ENCODE measurements around the gene AGO1.

AGO1 gene

DNA sequence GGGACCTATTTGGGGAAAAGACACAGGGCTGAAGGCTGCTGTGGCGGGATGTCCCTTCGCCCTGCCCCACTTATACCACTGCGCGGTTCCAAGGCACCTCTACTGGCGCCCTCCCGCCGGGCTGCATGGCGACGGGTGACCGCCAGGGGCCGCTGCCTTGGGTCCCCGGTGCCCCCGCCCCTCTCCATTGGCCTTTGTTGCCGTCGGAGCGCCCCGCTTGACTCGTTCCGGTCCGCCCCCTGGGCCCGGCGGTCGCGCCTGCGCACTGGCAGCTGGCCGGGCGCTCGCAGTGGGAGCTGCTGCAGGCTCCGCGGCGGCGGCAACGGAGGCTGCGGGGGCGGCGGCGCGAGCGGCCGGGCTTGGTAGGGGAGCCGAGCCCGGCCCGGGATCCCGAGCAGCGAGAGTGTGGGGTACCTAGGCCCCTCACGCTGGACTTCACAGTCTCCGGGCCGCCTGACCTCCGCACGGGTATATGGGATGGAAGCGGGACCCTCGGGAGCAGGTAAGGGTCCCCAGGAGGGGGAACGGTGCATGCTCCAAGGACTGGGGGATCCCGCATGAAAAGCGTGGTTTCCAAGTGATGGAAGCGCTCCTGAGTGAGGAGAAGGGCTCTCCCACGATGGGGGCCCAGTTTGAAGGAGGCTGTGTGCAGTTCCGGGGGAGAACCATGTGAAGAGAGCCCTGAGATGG, at the start of gene AGO1:
AGO1 (plus strand) TSS at position 265 of the 690 bp plus-strand sequence; CDS start at position 478, 213 bp downstream.
- ATAC-seq (replicated peaks), result peak; percentile 92 to 94

DNA sequence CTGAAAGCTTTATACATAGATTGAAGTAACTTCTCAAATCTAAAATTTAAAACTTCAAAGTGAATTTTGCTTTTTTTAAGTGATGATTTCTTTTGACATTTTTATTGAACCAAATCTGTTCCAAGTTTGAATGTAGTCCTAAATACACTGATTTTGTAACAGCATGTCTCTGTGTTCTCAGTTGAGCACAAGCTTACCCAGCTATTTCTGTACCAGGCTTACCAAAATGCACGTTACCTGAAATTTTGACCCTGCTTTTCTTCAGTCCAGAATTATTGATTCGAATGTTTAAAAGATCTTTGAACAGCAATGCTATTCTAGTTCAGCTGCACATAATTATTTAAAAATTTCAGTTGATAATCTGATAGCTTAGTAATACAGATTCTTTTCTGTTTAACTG, 49.6 kb upstream of the AGO1 start:
- H3K36me3 Mint-ChIP-seq, result peaks cover 32 to 45% of the 10 kb centered on the region in 2 donors

More for the DNA sequence above, at the start of gene AGO1:
- Mint-ChIP-seq H3K36me3 (peaks cover 0 to 3% of the 10 kb centered on the region in 2 donors), H3K9me3 (no peaks in the 10 kb centered on the region), H3K4me1 (peaks cover 43 to 58% of the 10 kb centered on the region in 2 donors), H3K27me3 (peaks cover 4 to 5% of the 10 kb centered on the region in 2 donors), H3K4me3 (peak within 1 kb of the TSS; percentile 99 to 100), H3K27ac (peak within 1 kb of the TSS; percentile 92)
- DNase-seq, result peak; percentile 94

DNA sequence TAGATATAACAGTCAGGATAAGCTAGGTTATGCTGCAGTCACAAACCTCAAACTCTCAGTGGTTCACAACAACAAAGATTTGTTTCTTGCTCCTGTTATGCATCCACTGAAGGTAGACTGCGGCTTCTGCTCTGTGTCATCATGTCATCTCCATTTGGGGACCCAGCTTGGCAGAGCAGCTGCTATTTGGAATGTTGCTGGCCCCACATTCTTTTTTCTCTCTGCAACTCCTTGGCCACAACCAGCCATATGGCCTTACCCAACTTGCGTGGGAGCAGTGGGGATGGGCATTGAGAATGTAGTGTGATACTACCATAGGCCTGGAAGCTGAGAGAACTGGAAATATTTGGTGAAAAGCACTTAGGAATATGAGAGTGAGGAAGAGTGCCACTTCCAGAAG, 48.8 kb upstream of the AGO1 start:
- peaks cover 35 to 46% of the 10 kb centered on the region in 2 donors for H3K36me3 Mint-ChIP-seq
- H3K4me3 Mint-ChIP-seq, result no peak overlapping the region
- no peaks in the 10 kb centered on the region for H3K4me1 Mint-ChIP-seq
- no peak overlapping the region for H3K27ac Mint-ChIP-seq
- ATAC-seq (replicated peaks), result no peak
- no peaks in the 10 kb centered on the region for H3K9me3 Mint-ChIP-seq
- DNase-seq, result no peak
- no peaks in the 10 kb centered on the region for H3K27me3 Mint-ChIP-seq

More for the DNA sequence above, 49.6 kb upstream of the AGO1 start:
- Mint-ChIP-seq H3K4me1 (no peaks in the 10 kb centered on the region), H3K9me3 (no peaks in the 10 kb centered on the region), H3K27ac (no peak overlapping the region), H3K27me3 (no peaks in the 10 kb centered on the region), H3K4me3 (no peak overlapping the region)
- no peak for DNase-seq
- ATAC-seq (replicated peaks), result no peak

DNA sequence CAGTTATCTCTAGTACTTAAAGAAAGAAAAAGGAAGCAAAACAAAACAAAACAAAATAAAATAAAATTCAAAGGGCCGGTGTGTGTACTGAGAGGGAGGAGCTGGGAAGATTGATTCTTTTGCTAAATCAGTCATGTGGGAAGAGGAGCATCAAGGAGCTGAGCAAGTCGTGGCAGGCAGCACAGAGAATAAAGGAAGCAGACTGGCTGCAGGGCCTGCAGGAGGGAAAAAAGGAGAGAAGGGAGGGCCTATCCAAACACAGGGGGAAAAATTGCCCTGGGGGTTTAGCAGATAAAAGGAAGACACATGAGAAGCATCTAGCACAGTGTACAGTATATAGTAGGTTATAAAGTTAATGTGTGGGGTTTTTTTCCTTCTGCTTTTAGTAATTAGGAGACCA, 47.6 kb upstream of the AGO1 start:
- DNase-seq, result no peak
- Mint-ChIP-seq H3K27me3 (no peaks in the 10 kb centered on the region), H3K4me3 (no peak overlapping the region), H3K4me1 (no peaks in the 10 kb centered on the region), H3K36me3 (peaks cover 38 to 46% of the 10 kb centered on the region in 2 donors), H3K27ac (no peak overlapping the region), H3K9me3 (no peaks in the 10 kb centered on the region)
- ATAC-seq (replicated peaks), result no peak

DNA sequence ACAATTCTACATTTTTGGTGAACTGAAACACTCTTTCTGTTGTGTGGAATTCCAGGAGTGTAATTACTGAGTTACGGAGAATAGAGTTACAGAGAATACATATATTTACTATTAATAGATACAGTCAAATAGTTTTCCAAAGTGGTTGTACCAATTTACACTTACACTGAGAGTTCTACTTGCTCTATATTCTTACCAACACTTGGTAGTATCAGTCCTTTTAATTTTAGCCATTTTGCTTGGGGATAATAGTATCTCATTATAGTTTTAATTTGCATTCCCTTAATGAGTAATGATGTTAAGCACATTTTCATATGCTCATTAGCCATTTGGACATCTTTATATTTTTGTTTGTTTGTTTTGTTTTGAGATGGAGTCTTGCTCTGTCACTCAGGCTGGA, 46.3 kb upstream of the AGO1 start:
- ATAC-seq (replicated peaks), result no peak

DNA sequence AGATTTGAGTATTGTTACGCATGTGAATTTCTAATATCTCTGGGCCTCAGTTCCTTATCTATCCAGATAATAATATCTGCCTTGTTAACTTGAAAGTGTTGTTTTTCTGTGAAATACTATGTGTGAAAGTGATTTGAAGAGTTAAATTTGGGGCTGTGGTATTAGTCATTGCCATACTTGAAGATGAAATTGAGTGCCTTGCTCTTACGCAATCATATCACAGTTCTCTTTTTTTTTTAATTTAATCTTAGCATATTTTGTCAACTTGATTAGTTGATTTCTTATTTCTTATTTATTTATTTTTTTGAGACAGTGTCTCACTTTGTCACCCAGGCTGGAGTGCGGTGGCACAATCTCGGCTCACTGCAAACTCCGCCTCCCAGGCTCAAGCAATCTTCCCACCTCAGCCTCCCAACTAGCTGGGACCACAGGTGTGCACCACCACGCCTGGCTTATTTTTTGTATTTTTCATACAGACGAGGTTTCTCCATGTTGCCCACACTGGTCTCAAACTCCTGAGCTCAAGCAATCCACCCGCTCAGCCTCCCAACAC, 44.2 kb upstream of the AGO1 start:
- ATAC-seq (replicated peaks), result no peak
- peaks cover 37 to 41% of the 10 kb centered on the region in 2 donors for H3K36me3 Mint-ChIP-seq
- no peaks in the 10 kb centered on the region for H3K4me1 Mint-ChIP-seq
- no peaks in the 10 kb centered on the region for H3K27me3 Mint-ChIP-seq
- no peak for DNase-seq
- H3K27ac Mint-ChIP-seq, result no peak overlapping the region
- no peak overlapping the region for H3K4me3 Mint-ChIP-seq
- H3K9me3 Mint-ChIP-seq, result no peaks in the 10 kb centered on the region

More for the DNA sequence above, 46.3 kb upstream of the AGO1 start:
- Mint-ChIP-seq H3K4me1 (no peaks in the 10 kb centered on the region), H3K27ac (no peak overlapping the region), H3K9me3 (no peaks in the 10 kb centered on the region), H3K36me3 (peaks cover 38 to 42% of the 10 kb centered on the region in 2 donors), H3K27me3 (no peaks in the 10 kb centered on the region), H3K4me3 (no peak overlapping the region)
- no peak for DNase-seq

DNA sequence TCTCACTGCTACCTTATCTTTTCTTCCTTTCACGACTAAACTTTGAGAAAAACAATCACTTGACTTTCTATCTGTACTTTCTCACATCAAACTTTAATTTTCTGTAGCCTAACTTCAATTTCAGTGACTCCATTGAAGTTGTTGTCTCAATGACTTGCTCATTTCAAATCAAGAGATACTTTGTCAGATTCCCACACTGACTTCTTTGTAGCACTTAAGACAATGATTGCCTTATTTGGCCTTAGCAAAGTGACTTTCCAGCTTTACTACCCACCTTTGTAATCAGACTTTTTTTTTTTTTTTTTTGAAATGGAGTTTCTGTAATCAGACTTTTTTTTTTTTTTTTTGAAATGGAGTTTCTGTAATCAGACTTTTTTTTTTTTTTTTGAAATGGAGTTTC, 38.2 kb upstream of the AGO1 start:
- no peaks in the 10 kb centered on the region for H3K9me3 Mint-ChIP-seq
- ATAC-seq (replicated peaks) (no peak), DNase-seq (no peak)
- H3K4me1 Mint-ChIP-seq, result peaks cover 5 to 6% of the 10 kb centered on the region in 2 donors
- no peaks in the 10 kb centered on the region for H3K27me3 Mint-ChIP-seq
- no peak overlapping the region for H3K27ac Mint-ChIP-seq
- peaks cover 13 to 14% of the 10 kb centered on the region in 2 donors for H3K36me3 Mint-ChIP-seq
- no peak overlapping the region for H3K4me3 Mint-ChIP-seq

DNA sequence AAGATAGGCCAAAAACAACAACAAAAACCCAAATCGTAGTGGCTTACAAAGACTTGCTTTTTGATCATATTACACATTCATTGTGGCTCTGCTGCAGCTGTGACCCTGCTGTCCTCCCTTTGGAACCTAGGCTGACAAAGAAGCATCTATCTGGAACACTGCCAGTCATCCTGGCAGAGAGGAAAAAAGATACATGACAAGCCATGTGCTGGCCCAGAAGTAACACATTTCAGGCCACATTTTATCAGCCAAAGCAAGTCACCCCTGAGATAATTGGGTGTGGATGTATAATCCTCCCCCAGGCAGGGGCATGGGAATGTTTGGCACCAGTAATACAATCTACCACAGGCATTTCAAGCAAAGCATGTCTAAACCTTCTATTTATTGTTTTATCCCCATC, 37.2 kb upstream of the AGO1 start:
- no peak overlapping the region for H3K27ac Mint-ChIP-seq
- DNase-seq (no peak), ATAC-seq (replicated peaks) (no peak)
- H3K9me3 Mint-ChIP-seq, result no peaks in the 10 kb centered on the region
- H3K4me1 Mint-ChIP-seq, result peaks cover 5 to 6% of the 10 kb centered on the region in 2 donors
- no peaks in the 10 kb centered on the region for H3K27me3 Mint-ChIP-seq
- no peak overlapping the region for H3K4me3 Mint-ChIP-seq
- H3K36me3 Mint-ChIP-seq, result peaks cover 16 to 19% of the 10 kb centered on the region in 2 donors

DNA sequence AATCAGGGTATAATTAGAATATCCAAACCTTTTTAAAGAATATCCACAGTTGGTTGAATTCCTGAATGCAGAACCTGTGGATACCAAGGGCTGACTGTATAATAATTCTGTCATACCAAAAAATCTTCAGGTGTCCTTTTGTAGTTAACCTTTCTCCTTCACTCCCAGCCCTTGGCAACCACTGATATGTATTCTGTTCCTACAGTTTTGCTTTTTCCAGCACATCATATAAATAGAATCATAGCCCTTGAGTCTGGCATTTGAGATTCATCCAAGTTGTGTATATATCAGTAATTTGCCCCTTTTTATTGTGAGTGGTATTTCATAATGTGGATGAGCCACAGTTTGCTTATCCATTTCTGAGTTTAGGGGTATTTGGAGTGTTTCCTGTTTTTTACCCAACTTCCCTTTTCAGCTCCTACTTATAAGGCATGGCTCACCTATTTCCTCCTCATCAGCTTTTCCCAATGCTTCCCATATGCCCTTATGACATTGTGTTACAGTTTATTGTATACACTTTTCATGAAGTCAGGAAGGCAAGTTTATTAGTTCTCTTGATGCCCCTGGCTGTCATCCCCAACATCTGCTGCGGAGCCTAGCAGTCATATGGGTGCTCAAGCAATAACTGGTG, 35.0 kb upstream of the AGO1 start:
- DNase-seq, result no peak
- Mint-ChIP-seq H3K9me3 (no peaks in the 10 kb centered on the region), H3K27me3 (no peaks in the 10 kb centered on the region), H3K4me3 (no peak overlapping the region), H3K4me1 (peaks cover 5 to 6% of the 10 kb centered on the region in 2 donors), H3K27ac (no peak overlapping the region), H3K36me3 (peaks cover 22 to 23% of the 10 kb centered on the region in 2 donors)
- no peak for ATAC-seq (replicated peaks)

DNA sequence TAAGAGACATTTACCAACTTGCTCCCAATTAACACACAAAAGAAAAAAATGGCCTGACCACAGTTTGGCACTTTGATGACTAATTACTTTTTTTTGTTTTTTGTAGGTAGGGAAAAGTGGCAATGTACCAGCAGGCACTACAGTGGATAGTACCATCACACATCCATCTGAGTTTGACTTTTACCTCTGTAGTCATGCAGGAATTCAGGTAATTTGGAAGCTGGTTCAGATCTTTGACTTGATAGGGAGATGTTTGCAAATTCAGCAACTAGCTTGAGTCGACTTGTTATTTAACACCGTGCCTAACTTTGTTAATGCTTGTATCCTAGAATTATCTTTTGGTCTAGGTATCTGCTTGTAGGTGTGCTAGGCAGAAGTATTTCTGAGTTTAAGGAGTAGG, 33.0 kb upstream of the AGO1 start:
- no peak for DNase-seq
- Mint-ChIP-seq H3K4me1 (peaks cover 5 to 6% of the 10 kb centered on the region in 2 donors), H3K36me3 (peaks cover 22 to 25% of the 10 kb centered on the region in 2 donors), H3K9me3 (no peaks in the 10 kb centered on the region), H3K4me3 (no peak overlapping the region), H3K27me3 (no peaks in the 10 kb centered on the region), H3K27ac (no peak overlapping the region)
- ATAC-seq (replicated peaks), result no peak

DNA sequence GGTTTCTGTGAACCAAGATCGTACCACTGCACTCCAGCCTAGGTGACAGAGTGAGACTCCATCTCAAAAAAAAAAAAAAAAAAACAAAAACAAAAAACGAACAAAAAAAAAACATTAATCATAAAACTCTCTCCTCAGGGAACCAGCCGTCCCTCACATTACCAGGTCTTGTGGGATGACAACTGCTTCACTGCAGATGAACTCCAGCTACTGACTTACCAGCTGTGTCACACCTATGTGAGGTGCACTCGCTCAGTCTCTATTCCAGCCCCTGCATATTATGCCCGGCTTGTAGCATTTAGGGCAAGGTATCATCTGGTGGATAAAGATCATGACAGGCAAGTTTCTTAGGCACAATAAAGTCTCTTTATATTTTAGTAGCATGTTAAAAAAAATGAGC, 32.3 kb upstream of the AGO1 start:
- DNase-seq (no peak), ATAC-seq (replicated peaks) (no peak)
- Mint-ChIP-seq H3K4me1 (peaks cover 5 to 6% of the 10 kb centered on the region in 2 donors), H3K27me3 (no peaks in the 10 kb centered on the region), H3K4me3 (no peak overlapping the region), H3K9me3 (no peaks in the 10 kb centered on the region), H3K36me3 (peaks cover 21 to 22% of the 10 kb centered on the region in 2 donors), H3K27ac (no peak overlapping the region)

DNA sequence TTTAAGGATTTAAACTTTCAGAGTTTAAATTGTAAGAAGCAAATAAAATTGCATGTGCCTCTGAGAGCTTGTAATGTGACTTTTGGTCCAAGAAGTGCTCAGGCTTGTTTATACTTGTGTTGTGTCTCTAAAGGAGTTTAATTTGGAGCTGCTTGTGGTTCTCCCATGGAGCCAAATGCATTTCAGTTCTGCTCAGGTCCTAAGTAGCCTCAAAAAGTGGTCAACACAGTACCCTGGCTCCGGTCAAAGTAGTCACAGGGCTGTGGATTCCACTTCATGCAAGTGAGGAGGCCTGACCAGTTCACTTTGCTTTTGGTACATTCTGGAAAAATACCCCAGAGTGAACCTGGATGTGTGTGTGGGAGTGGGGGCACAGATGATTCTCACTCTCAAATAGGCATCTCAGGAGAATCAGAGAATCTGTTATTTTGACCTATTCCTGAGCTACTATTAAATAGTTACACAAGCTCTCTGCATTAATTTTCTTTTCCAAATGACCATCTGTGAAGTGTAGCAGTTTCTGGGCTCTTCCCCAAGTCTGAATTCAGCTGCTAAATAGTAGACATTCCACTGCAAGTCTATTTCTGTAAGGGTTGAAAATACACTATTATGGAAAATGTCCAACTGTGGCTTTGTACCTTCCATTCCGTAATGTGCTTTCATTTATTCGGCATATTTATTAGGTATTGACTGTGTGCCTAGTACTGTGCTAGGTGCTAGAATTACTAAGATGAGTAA, 31.7 kb upstream of the AGO1 start:
- H3K4me1 Mint-ChIP-seq, result peaks cover 5 to 6% of the 10 kb centered on the region in 2 donors
- no peaks in the 10 kb centered on the region for H3K27me3 Mint-ChIP-seq
- no peak for DNase-seq
- ATAC-seq (replicated peaks), result no peak
- H3K27ac Mint-ChIP-seq, result no peak overlapping the region
- no peaks in the 10 kb centered on the region for H3K9me3 Mint-ChIP-seq
- peaks cover 21 to 22% of the 10 kb centered on the region in 2 donors for H3K36me3 Mint-ChIP-seq
- no peak overlapping the region for H3K4me3 Mint-ChIP-seq

DNA sequence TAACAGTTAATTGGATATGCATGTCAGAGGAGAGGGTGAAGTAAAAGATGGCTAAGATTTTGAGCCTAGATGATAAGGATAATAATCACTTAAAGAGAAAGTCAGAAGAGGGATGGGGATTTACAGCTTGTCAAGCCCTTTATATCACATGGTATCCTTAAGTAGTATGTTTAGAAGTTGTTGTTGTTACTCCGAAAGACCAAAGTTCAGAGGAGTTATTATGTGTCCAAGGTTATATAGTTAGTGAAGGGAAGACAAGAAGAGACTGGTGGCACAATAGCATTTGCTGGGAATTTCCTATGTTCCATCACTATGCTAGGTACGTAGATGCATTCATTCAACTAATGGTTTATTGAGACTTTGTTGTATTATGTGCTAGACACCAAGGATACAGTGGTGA, 30.8 kb upstream of the AGO1 start:
- H3K9me3 Mint-ChIP-seq, result no peaks in the 10 kb centered on the region
- no peak overlapping the region for H3K27ac Mint-ChIP-seq
- H3K4me1 Mint-ChIP-seq, result peaks cover 5 to 6% of the 10 kb centered on the region in 2 donors
- no peak overlapping the region for H3K4me3 Mint-ChIP-seq
- ATAC-seq (replicated peaks), result no peak
- DNase-seq, result no peak
- H3K27me3 Mint-ChIP-seq, result no peaks in the 10 kb centered on the region
- H3K36me3 Mint-ChIP-seq, result peaks cover 21 to 22% of the 10 kb centered on the region in 2 donors

DNA sequence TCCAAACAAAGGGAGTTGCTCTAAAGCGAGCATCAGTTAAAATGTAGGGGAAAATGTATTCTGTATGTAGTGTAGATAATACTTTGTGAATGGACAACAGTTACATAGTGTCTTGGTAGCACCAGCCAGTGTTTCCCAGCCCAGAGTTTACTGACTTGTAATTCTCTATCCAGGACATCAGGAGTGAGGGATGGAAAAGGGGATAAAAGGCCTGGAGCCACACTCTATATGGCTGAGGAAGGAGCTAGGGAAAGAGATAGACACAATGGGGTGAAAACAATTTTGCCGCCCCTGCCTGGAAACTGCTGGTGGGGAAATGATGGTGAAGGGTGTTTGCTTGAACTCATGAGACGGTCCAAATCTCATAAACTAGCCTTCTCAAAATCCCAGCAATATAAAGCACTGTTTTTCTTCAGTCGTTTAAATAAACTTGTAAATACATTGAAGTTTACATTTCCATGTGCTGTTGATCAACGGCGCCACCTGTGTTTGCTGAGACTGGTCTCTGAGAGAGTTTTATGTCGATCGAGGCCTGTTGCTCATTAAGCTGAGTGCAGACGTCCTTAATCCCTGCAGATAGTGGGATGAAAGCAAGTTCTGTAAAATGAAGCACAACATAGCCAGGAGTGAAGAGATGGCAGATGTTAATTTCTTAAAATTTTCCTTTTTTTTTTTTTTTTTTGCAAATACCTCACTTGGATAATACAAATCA, 27.9 kb upstream of the AGO1 start:
- Mint-ChIP-seq H3K4me1 (no peaks in the 10 kb centered on the region), H3K27ac (no peak overlapping the region), H3K9me3 (no peaks in the 10 kb centered on the region), H3K36me3 (peaks cover 19 to 21% of the 10 kb centered on the region in 2 donors), H3K27me3 (no peaks in the 10 kb centered on the region), H3K4me3 (no peak overlapping the region)
- DNase-seq, result no peak
- no peak for ATAC-seq (replicated peaks)

Data from stimulated activated naive B cell treated with anti-CD40 and anti-IgM and Interleukin-4, amounts not matched to agents 10 μg/mL and 1 μg/mL and 100 μg/mL, for 72 hours (primary cell).